WI38 (cell line): ENCODE measurements around the gene GDPD1.

Source experiments
- H3K4me3 ChIP-seq: 2 replicates; pipeline ENCODE4 v1.5.1; 2011; ENCODE audit warnings: low read depth, mild to moderate bottlenecking, control low read depth, low read length
- CTCF ChIP-seq: IDR thresholded peaks from 2 replicates; pipeline ENCODE4 v1.5.1; 2012; ENCODE audit warnings: low read depth, mild to moderate bottlenecking, control low read depth, low read length

Gene GDPD1

GRCh38 chr17:59315866-59316265 lies 95.6 kb downstream of the GDPD1 start:
- no peak for TF ChIP-seq CTCF

More at GRCh38 chr17:59315866-59316265, 95.6 kb downstream of the GDPD1 start:
- H3K4me3 ChIP-seq, result no peak overlapping the region
